ENCODE measurements around the gene PWP2.
"Not testable (repeated sequence)": the region's sequence is repeated elsewhere in the genome, so short reads cannot be mapped to it uniquely, and the experiment has no call there.

PWP2 gene

GRCh38 chr21:44107026-44107501 lies at the start of gene PWP2:
Gene PWP2 (plus strand): TSS chr21:44107399. CDS start chr21:44107417, 18 bp downstream.
- not testable (repeated sequence) for DNase-seq

- DNase-seq, result no peak
These were observed 49.1 kb upstream of the PWP2 start for GRCh38 chr21:44057960-44058651.

GRCh38 chr21:44058652-44058964 lies 48.6 kb upstream of the PWP2 start:
- no peak for DNase-seq

- DNase-seq, result no peak
These were observed 48.2 kb upstream of the PWP2 start for GRCh38 chr21:44058981-44059380.

GRCh38 chr21:44059710-44060109 lies 47.5 kb upstream of the PWP2 start:
- DNase-seq, result peak; percentile 81

GRCh38 chr21:44062380-44062779 lies 44.8 kb upstream of the PWP2 start:
- no peak for DNase-seq

GRCh38 chr21:44063151-44063912 lies 43.9 kb upstream of the PWP2 start:
- DNase-seq, result no peak

GRCh38 chr21:44064852-44065403 lies 42.3 kb upstream of the PWP2 start:
- DNase-seq, result no peak

- no peak for DNase-seq
These were observed 41.8 kb upstream of the PWP2 start for GRCh38 chr21:44065428-44065827.

GRCh38 chr21:44066116-44066515 lies 41.1 kb upstream of the PWP2 start:
- no peak for DNase-seq

- DNase-seq, result no peak
These were observed 40.0 kb upstream of the PWP2 start for GRCh38 chr21:44067011-44067839.

GRCh38 chr21:44070391-44070790 lies 36.8 kb upstream of the PWP2 start:
- no peak for DNase-seq

GRCh38 chr21:44071359-44072104 lies 35.7 kb upstream of the PWP2 start:
- DNase-seq, result no peak

GRCh38 chr21:44072111-44072510 lies 35.1 kb upstream of the PWP2 start:
- DNase-seq, result no peak

- DNase-seq, result no peak
These were observed 32.8 kb upstream of the PWP2 start for GRCh38 chr21:44074315-44074958.

GRCh38 chr21:44076316-44076715 lies 30.9 kb upstream of the PWP2 start:
- no peak for DNase-seq

GRCh38 chr21:44078411-44078981 lies 28.7 kb upstream of the PWP2 start:
- DNase-seq, result no peak

GRCh38 chr21:44079446-44079845 lies 27.8 kb upstream of the PWP2 start:
- DNase-seq, result no peak

GRCh38 chr21:44079846-44080245 lies 27.4 kb upstream of the PWP2 start:
- DNase-seq, result no peak

- DNase-seq, result no peak
These were observed 24.4 kb upstream of the PWP2 start for GRCh38 chr21:44082648-44083440.
